Erythroblast (primary cell): ENCODE data around the gene C19orf25.

Source experiments
- GATA1 ChIP-seq: IDR thresholded peaks from 2 replicates; pipeline ENCODE4 v1.6.1; 2011; ENCODE audit warnings: low read depth, mild to moderate bottlenecking, control low read depth, low read length, moderate library complexity
- POLR2A ChIP-seq: IDR thresholded peaks from 2 replicates; pipeline ENCODE4 v1.6.1; 2011; ENCODE audit warnings: mild to moderate bottlenecking, low read length

GRCh38 chr19:1521636-1522035 lies 42.6 kb upstream of the C19orf25 start:
- TF ChIP-seq POLR2A = no peak
- no peak for TF ChIP-seq GATA1
